ENCODE data around the gene ZSCAN20.

Gene ZSCAN20

DNA sequence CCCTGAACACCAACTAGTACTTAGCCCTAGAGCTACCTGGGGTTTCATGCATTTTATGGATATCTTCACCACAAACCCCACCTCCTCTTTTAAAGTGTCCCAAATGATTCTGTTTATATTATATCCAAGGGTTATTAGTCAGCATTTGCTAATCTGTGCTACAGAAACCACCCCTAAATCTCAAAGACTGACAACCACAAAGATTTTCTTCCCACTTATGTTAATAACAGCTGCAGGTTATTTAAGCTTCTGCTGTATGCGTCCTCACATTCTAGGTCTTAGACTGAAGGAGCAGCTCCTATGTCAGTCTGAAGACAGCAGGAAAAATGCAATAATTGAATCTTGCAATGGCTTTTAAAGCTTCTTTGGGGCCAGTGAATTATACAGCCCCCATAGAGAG, 30.3 kb upstream of the ZSCAN20 start:
- CTCF ChIA-PET: interaction anchor here (1.5 kb wide), 1 partner anchor 14 kb away, joined by 3 read pairs; no protein-coding TSS in a partner anchor
- POLR2A ChIA-PET (ENCODE audit: low non-redundant PET): no interaction called here
- DNase-seq (ENCODE audit: low spot score): no peak
- TF ChIP-seq, protein P1, sequence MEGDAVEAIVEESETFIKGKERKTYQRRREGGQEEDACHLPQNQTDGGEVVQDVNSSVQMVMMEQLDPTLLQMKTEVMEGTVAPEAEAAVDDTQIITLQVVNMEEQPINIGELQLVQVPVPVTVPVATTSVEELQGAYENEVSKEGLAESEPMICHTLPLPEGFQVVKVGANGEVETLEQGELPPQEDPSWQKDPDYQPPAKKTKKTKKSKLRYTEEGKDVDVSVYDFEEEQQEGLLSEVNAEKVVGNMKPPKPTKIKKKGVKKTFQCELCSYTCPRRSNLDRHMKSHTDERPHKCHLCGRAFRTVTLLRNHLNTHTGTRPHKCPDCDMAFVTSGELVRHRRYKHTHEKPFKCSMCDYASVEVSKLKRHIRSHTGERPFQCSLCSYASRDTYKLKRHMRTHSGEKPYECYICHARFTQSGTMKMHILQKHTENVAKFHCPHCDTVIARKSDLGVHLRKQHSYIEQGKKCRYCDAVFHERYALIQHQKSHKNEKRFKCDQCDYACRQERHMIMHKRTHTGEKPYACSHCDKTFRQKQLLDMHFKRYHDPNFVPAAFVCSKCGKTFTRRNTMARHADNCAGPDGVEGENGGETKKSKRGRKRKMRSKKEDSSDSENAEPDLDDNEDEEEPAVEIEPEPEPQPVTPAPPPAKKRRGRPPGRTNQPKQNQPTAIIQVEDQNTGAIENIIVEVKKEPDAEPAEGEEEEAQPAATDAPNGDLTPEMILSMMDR (conservative IDR thresholded peaks at IDR 0.05; ENCODE audit: low read depth): no peak
- H3K27ac ChIP-seq: no peak overlapping the region

- TF ChIP-seq, protein P1 (conservative IDR thresholded peaks at IDR 0.05; ENCODE audit: low read depth): no peak
- POLR2A ChIA-PET (ENCODE audit: low non-redundant PET): no interaction called here
- CTCF ChIA-PET: interaction anchor here (0.8 kb wide), 1 partner anchor 13 kb away, joined by 3 read pairs; no protein-coding TSS in a partner anchor
- no peak for DNase-seq (ENCODE audit: low spot score)
- peak overlapping the region; percentile 58 for H3K27ac ChIP-seq
These were observed 29.3 kb upstream of the ZSCAN20 start for GRCh38 chr1:33443080-33443704.

DNA sequence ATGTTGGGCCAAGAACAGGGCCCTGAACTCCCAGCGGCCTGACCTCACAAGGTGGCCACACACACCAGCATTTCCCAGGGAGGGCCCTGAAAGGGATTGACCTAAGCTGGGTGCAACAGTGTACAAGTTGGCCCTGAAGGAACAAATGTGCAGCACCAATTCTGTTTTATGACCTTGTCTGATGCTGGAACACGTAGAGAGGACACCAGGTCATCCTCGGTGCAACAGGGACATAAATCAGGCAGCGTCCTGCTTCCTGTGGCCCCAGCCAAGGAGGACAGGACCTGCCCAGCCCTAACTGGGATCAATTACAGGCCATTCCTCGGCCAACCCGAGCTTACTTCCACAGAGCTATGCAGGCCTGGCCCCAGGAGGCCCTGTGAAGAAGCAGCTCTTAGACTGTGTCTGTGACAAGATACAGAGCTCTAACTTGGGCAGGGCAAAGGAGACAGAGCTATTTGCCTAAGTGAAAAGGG, 28.7 kb upstream of the ZSCAN20 start:
- ChIA-PET CTCF (no interaction called here), POLR2A (ENCODE audit: low non-redundant PET) (no interaction called here)
- TF ChIP-seq, protein P1 (conservative IDR thresholded peaks at IDR 0.05; ENCODE audit: low read depth): no peak
- no peak for DNase-seq (ENCODE audit: low spot score)
- peak overlapping the region; percentile 58 for H3K27ac ChIP-seq

DNA sequence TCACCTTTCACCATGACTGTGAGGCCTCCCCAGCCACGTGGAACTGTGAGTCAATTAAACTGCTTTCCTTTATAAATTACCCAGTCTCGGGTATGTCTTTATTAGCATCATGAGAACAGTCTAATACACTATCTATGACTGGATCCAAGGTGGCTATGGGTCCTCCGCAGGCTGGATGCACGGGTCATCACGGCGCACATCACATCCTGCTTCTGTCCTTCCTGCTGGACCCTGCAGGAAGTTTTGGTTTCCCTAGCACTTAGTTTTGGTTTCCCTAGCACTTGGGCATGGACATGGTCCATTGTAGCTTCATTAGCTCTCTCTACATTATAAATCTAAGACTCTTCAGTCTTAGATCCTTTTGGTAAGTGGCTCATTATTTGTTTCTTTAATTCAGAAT, 27.3 kb upstream of the ZSCAN20 start:
- CTCF ChIA-PET: interaction anchor here (0.6 kb wide), 1 partner anchor 10 kb away, joined by 3 read pairs; no protein-coding TSS in a partner anchor
- no peak overlapping the region for H3K27ac ChIP-seq
- DNase-seq (ENCODE audit: low spot score): no peak
- TF ChIP-seq, protein P1 (conservative IDR thresholded peaks at IDR 0.05; ENCODE audit: low read depth): no peak
- POLR2A ChIA-PET (ENCODE audit: low non-redundant PET): no interaction called here

GRCh38 chr1:33446590-33446989, 25.9 kb upstream of the ZSCAN20 start:
- TF ChIP-seq, protein P1 (conservative IDR thresholded peaks at IDR 0.05; ENCODE audit: low read depth): no peak
- ChIA-PET POLR2A (ENCODE audit: low non-redundant PET) (interaction anchor here (0.6 kb wide), 2 partner anchors 26 to 133 kb away, joined by 5 to 7 read pairs; partner anchors contain the start of gene ZSCAN20), CTCF (no interaction called here)
- no peak overlapping the region for H3K27ac ChIP-seq
- DNase-seq (ENCODE audit: low spot score): no peak

DNA sequence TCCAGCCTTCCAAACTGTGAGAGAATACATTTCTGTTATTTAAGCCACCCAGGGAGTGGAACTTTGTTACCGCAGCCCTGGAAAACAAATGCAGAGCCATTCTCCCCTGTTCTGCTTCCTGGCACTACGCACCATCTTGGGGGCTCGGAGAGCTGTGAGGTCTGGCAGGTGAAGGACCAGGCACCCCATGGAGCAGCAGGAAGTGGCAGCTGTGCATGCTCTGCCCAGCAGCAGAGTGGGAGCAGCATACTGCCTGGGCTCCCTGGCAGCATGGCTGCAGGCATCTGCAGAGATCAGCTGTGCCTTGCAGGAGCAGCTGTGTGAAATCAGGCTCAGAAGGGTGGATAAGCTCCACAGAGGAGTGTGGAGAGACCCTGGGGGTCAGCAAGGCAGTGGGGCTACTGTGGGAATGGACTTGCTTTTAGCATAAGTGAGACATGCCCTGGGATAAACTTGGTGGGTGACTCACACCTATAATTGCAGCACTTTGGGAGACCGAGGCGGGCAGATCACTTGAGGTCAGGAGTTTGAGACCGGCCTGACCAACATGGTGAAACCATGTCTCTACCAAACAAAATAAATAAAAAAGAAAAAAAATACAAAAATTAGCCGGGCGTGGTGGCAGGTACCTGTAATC, 17.7 kb upstream of the ZSCAN20 start:
- TF ChIP-seq, protein P1 (conservative IDR thresholded peaks at IDR 0.05; ENCODE audit: low read depth): no peak

More for the DNA sequence above, 17.7 kb upstream of the ZSCAN20 start:
- DNase-seq (ENCODE audit: low spot score): no peak
- H3K27ac ChIP-seq: no peak overlapping the region
- POLR2A ChIA-PET (ENCODE audit: low non-redundant PET): no interaction called here
- CTCF ChIA-PET: interaction anchor here (0.5 to 1.8 kb wide), 7 partner anchors 9 to 234 kb away, joined by 3 to 13 read pairs (median 3); no protein-coding TSS in a partner anchor
